HepG2 (cell line): ENCODE measurements around the gene PLEKHG5. TPM values are rescaled to one million over a fixed set of nuclear protein-coding genes. Genes with fewer than 3 reads are reported as not detected.

Experiments used
- HCFC1 ChIP-seq: fragments of 150-350 bp; IDR thresholded peaks from 2 replicates; pipeline ENCODE4 v1.6.1; 2014; ENCODE audit warnings: low read depth, low read length
- HDAC6 ChIP-seq: fragments of 200-600 bp; sonication (generic); IDR thresholded peaks from 2 replicates; pipeline ENCODE4 v1.7.0; 2017; ENCODE audit warnings: mild to moderate bottlenecking, antibody characterized with exemption, low read length, low read depth
- HOXA3 ChIP-seq: sonication (generic); formaldehyde crosslinking; IDR thresholded peaks from 2 replicates; pipeline ENCODE4 v1.5.0; 2020; ENCODE audit warnings: missing genetic modification reagents
- KLF9 ChIP-seq: IDR thresholded peaks from 2 replicates; pipeline ENCODE4 v1.6.1; 2016; ENCODE audit warnings: low read depth
- MED8 ChIP-seq: sonication (generic); formaldehyde crosslinking; IDR thresholded peaks from 2 replicates; pipeline ENCODE4 v1.8.1; 2023; ENCODE audit warnings: mild to moderate bottlenecking, missing genetic modification reagents; ENCODE audit not compliant: insufficient replicate concordance
- NCOA1 ChIP-seq: sonication (generic); formaldehyde crosslinking; IDR thresholded peaks from 2 replicates; pipeline ENCODE4 v1.9.0; 2021; ENCODE audit warnings: missing genetic modification reagents
- POLR2AphosphoS5 ChIP-seq: IDR thresholded peaks from 2 replicates; pipeline ENCODE4 v1.6.1; 2012; ENCODE audit warnings: low read depth, low read length
- RNF2 ChIP-seq: fragments of 450-650 bp; conservative IDR thresholded peaks from 2 replicates; pipeline ENCODE4 v1.6.1; 2016; ENCODE audit warnings: low read depth
- TCF7 ChIP-seq: sonication (generic); IDR thresholded peaks from 2 replicates; pipeline ENCODE4 v1.6.1; 2016; ENCODE audit warnings: antibody characterized with exemption, low read depth
- YEATS4 ChIP-seq: sonication (generic); formaldehyde crosslinking; IDR thresholded peaks from 2 replicates; pipeline ENCODE4 v1.4.0; 2020; ENCODE audit warnings: missing genetic modification reagents, borderline replicate concordance
- ZBTB44 ChIP-seq: sonication (generic); formaldehyde crosslinking; IDR thresholded peaks from 2 replicates; pipeline ENCODE4 v1.4.0; 2020; ENCODE audit warnings: missing genetic modification reagents
- ZNF205 ChIP-seq: IDR thresholded peaks from 2 replicates; pipeline ENCODE4 v1.6.1; 2018; ENCODE audit warnings: missing biosample characterization, missing genetic modification reagents
- ZNF251 ChIP-seq: sonication (generic); formaldehyde crosslinking; IDR thresholded peaks from 2 replicates; pipeline ENCODE4 v1.9.0; 2021; ENCODE audit warnings: mild to moderate bottlenecking, missing genetic modification reagents
- ZNF280B ChIP-seq: sonication (generic); formaldehyde crosslinking; IDR thresholded peaks from 2 replicates; pipeline ENCODE4 v1.5.0; 2020; ENCODE audit warnings: missing genetic modification reagents, mild to moderate bottlenecking, borderline replicate concordance
- ZNF558 ChIP-seq: sonication (generic); formaldehyde crosslinking; IDR thresholded peaks from 2 replicates; pipeline ENCODE4 v1.9.0; 2022; ENCODE audit warnings: mild to moderate bottlenecking, missing genetic modification reagents, borderline replicate concordance
- polyA plus RNA-seq, 8 experiments: library from polyadenylated mRNA; depleted of rRNA in 3 of 8; stranded (reverse) in 7 of 8; unstranded in 1 of 8; fragments of >200 nt; fragmentation: Illumina TruSeq in 4 of 8; extraction: Trizol in 4 of 8; gene quantifications; 2 replicates each; pipeline versions ENCODE4 v1.2.1 to v1.2.3, GENCODE V29; 2011 to 2016; ENCODE audit warnings: low read depth in 4 of 8, missing spikeins in 1 of 8, mixed read lengths in 1 of 8; ENCODE audit not compliant: insufficient read depth in 1 of 8
- total RNA-seq, 5 experiments: library from RNA; depleted of rRNA; stranded (reverse); fragments of >200 nt; fragmentation: Illumina TruSeq; extraction: Trizol; gene quantifications; 2 replicates each; pipeline ENCODE4 v1.2.3, GENCODE V29; 2016; ENCODE audit warnings: low read depth in 1 of 5
- TF ChIP-seq, protein P1 (sequence below): sonication (generic); formaldehyde crosslinking; IDR thresholded peaks from 2 replicates; pipeline ENCODE4 v1.8.1; 2023; ENCODE audit warnings: mild to moderate bottlenecking, moderate library complexity, missing genetic modification reagents
- TF ChIP-seq, protein P2 (sequence below): sonication (generic); formaldehyde crosslinking; IDR thresholded peaks from 2 replicates; pipeline ENCODE4 v1.4.0; 2020; ENCODE audit warnings: missing genetic modification reagents, mild to moderate bottlenecking, borderline replicate concordance
- TF ChIP-seq, protein P3 (sequence below): sonication (generic); formaldehyde crosslinking; IDR thresholded peaks from 2 replicates; pipeline ENCODE4 v1.4.0; 2020; ENCODE audit warnings: missing genetic modification reagents
- TF ChIP-seq, protein P4 (sequence below): sonication (generic); formaldehyde crosslinking; IDR thresholded peaks from 2 replicates; pipeline ENCODE4 v1.4.0; 2020; ENCODE audit warnings: low read depth, mild to moderate bottlenecking, missing genetic modification reagents

Gene PLEKHG5
- total and polyA plus RNA-seq, 2 of the 13 experiments (the other 11 are each of a cell fraction or from before 2014, with no cell fraction given): 1.9 to 3.5 TPM

- TF ChIP-seq, protein P1, sequence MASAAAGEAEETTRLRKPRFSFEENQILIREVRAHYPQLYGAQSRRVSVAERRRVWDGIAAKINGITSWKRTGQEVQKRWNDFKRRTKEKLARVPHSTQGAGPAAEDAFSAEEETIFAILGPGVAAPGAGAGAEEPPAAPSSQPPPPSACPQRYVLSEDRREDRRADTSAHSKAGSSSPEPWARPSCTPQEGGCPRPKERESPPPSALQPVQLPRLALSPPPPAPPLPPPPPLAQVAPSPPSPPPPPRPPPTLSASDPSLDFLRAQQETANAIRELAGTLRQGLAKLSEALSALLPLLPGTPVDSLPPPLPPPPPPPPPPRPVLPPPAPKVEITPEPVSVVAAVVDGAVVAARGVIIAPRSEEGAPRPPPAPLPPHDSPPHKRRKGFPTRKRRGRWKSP (CRISPR knock-in tag): peak; percentile 45; the same call in 1 of the 2 replicates
- TF ChIP-seq ZBTB44: no peak
- TF ChIP-seq HCFC1: no peak
- no peak for TF ChIP-seq HDAC6
- TF ChIP-seq KLF9: no peak
- TF ChIP-seq NCOA1 (CRISPR knock-in tag): no peak
- peak; percentile 71; the same call in 1 of the 2 replicates for TF ChIP-seq ZNF558
- TF ChIP-seq YEATS4: no peak; the same call in 1 of the 2 replicates
- TF ChIP-seq, protein P2, sequence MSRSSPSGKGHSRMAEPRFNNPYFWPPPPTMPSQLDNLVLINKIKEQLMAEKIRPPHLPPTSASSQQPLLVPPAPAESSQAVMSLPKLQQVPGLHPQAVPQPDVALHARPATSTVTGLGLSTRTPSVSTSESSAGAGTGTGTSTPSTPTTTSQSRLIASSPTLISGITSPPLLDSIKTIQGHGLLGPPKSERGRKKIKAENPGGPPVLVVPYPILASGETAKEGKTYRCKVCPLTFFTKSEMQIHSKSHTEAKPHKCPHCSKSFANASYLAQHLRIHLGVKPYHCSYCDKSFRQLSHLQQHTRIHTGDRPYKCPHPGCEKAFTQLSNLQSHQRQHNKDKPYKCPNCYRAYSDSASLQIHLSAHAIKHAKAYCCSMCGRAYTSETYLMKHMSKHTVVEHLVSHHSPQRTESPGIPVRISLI: no peak
- TF ChIP-seq, protein P3, sequence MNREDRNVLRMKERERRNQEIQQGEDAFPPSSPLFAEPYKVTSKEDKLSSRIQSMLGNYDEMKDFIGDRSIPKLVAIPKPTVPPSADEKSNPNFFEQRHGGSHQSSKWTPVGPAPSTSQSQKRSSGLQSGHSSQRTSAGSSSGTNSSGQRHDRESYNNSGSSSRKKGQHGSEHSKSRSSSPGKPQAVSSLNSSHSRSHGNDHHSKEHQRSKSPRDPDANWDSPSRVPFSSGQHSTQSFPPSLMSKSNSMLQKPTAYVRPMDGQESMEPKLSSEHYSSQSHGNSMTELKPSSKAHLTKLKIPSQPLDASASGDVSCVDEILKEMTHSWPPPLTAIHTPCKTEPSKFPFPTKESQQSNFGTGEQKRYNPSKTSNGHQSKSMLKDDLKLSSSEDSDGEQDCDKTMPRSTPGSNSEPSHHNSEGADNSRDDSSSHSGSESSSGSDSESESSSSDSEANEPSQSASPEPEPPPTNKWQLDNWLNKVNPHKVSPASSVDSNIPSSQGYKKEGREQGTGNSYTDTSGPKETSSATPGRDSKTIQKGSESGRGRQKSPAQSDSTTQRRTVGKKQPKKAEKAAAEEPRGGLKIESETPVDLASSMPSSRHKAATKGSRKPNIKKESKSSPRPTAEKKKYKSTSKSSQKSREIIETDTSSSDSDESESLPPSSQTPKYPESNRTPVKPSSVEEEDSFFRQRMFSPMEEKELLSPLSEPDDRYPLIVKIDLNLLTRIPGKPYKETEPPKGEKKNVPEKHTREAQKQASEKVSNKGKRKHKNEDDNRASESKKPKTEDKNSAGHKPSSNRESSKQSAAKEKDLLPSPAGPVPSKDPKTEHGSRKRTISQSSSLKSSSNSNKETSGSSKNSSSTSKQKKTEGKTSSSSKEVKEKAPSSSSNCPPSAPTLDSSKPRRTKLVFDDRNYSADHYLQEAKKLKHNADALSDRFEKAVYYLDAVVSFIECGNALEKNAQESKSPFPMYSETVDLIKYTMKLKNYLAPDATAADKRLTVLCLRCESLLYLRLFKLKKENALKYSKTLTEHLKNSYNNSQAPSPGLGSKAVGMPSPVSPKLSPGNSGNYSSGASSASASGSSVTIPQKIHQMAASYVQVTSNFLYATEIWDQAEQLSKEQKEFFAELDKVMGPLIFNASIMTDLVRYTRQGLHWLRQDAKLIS (CRISPR knock-in tag): no peak
- TF ChIP-seq, protein P4, sequence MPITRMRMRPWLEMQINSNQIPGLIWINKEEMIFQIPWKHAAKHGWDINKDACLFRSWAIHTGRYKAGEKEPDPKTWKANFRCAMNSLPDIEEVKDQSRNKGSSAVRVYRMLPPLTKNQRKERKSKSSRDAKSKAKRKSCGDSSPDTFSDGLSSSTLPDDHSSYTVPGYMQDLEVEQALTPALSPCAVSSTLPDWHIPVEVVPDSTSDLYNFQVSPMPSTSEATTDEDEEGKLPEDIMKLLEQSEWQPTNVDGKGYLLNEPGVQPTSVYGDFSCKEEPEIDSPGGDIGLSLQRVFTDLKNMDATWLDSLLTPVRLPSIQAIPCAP (CRISPR knock-in tag): no peak
- no peak for TF ChIP-seq TCF7
- no peak for TF ChIP-seq ZNF205 (CRISPR knock-in tag)
- no peak for TF ChIP-seq RNF2
- peak; percentile 51 for TF ChIP-seq POLR2AphosphoS5
- TF ChIP-seq HOXA3 (CRISPR knock-in tag): no peak
- TF ChIP-seq ZNF251: no peak
- TF ChIP-seq MED8: no peak
- no peak for TF ChIP-seq ZNF280B (CRISPR knock-in tag)
These were observed 42.5 kb downstream of the PLEKHG5 start (continued) for GRCh38 chr1:6448749-6449631.
